HEK293T (cell line): ENCODE data around the gene CNKSR3.

Experiments used
- CTBP1 ChIP-seq: fragments of 450-650 bp; IDR thresholded peaks from 2 replicates; pipeline ENCODE4 v1.6.1; 2016; ENCODE audit warnings: borderline replicate concordance
- FOXA1 ChIP-seq: fragments of 450-650 bp; IDR thresholded peaks from 2 replicates; pipeline ENCODE4 v1.6.1; 2016; ENCODE audit warnings: mild to moderate bottlenecking
- FOXM1 ChIP-seq: fragments of 450-650 bp; IDR thresholded peaks from 2 replicates; pipeline ENCODE4 v1.6.1; 2017; ENCODE audit warnings: mild to moderate bottlenecking, borderline replicate concordance
- HDGF ChIP-seq: fragments of 450-650 bp; IDR thresholded peaks from 2 replicates; pipeline ENCODE4 v1.6.1; 2017; ENCODE audit warnings: antibody characterized with exemption, borderline replicate concordance
- L3MBTL2 ChIP-seq: fragments of 450-650 bp; conservative IDR thresholded peaks from 2 replicates; pipeline ENCODE4 v1.6.1; 2016; ENCODE audit warnings: mild to moderate bottlenecking
- NFRKB ChIP-seq: fragments of 450-650 bp; IDR thresholded peaks from 2 replicates; pipeline ENCODE4 v1.6.1; 2016; ENCODE audit warnings: mild to moderate bottlenecking, moderate library complexity
- SP1 ChIP-seq: fragments of 450-650 bp; IDR thresholded peaks from 2 replicates; pipeline ENCODE4 v1.6.1; 2017
- TARDBP ChIP-seq: fragments of 450-650 bp; IDR thresholded peaks from 2 replicates; pipeline ENCODE4 v1.6.1; 2016
- ZNF384 ChIP-seq: fragments of 450-650 bp; IDR thresholded peaks from 2 replicates; pipeline ENCODE4 v1.6.1; 2016

- no peak for TF ChIP-seq SP1
- no peak for TF ChIP-seq ZNF384
- TF ChIP-seq TARDBP = no peak
- no peak for TF ChIP-seq CTBP1
- no peak for TF ChIP-seq FOXM1
- no peak for TF ChIP-seq FOXA1
- TF ChIP-seq NFRKB = no peak
- TF ChIP-seq HDGF = no peak
- no peak for TF ChIP-seq L3MBTL2
Measured at GRCh38 chr6:154408891-154409500, 101.5 kb downstream of the CNKSR3 start.
